A673 (cell line): ENCODE measurements around the gene FRMD4A. TPM values are rescaled to one million over a fixed set of nuclear protein-coding genes. Genes with fewer than 3 reads are reported as not detected.

ENCODE experiments used
- BruUV-seq: library from RNA; stranded (reverse); fragments of 400-500 nt; replicated peaks from 2 replicates; lab custom pipeline; 2021; lab: Mats Ljungman, UMichigan
- CTCF ChIA-PET: fragments of 300-600 bp; sonication (Branson Sonifier 250); formaldehyde crosslinking; loops from one replicate; lab custom pipeline; 2022; ENCODE audit warnings: antibody characterized with exemption; lab: Charles Lee
- POLR2A ChIA-PET: fragments of 300-600 bp; sonication (Branson Sonifier 250); formaldehyde crosslinking; loops from one replicate; lab custom pipeline; 2022; ENCODE audit warnings: antibody characterized with exemption; ENCODE audit not compliant: low non-redundant PET; lab: Charles Lee
- DNase-seq: peaks from one replicate; pipeline ENCODE4 v3.0.0-alpha.2; 2015; ENCODE audit warnings: low spot score
- H3K27ac ChIP-seq: fragments of 200-600 bp; sonication (generic); 2 replicates; pipeline ENCODE4 v1.5.1; 2016; ENCODE audit warnings: mixed run types, low read depth, mild to moderate bottlenecking, mixed read lengths, antibody characterized with exemption, low read length; ENCODE audit not compliant: poor library complexity, severe bottlenecking
- H3K27me3 ChIP-seq: fragments of 200-600 bp; sonication (generic); replicated peaks from 2 replicates; pipeline ENCODE4 v1.6.1; 2017; ENCODE audit warnings: mixed run types, low read depth, mild to moderate bottlenecking, mixed read lengths, antibody characterized with exemption, low read length; ENCODE audit not compliant: insufficient read depth, poor library complexity
- H3K36me3 ChIP-seq: fragments of 200-600 bp; sonication (generic); 2 replicates; pipeline ENCODE4 v1.6.1; 2016; ENCODE audit warnings: mixed run types, mild to moderate bottlenecking, mixed read lengths, antibody characterized with exemption, low read length; ENCODE audit not compliant: insufficient read depth, poor library complexity, severe bottlenecking
- H3K4me1 ChIP-seq: fragments of 200-600 bp; sonication (generic); 2 replicates; pipeline ENCODE4 v1.6.1; 2017; ENCODE audit warnings: mixed run types, mild to moderate bottlenecking, mixed read lengths, antibody characterized with exemption, low read length; ENCODE audit not compliant: insufficient read depth, poor library complexity, severe bottlenecking
- H3K4me3 ChIP-seq: fragments of 200-600 bp; sonication (generic); 2 replicates; pipeline ENCODE4 v1.5.1; 2016; ENCODE audit warnings: low read depth, mixed run types, mild to moderate bottlenecking, mixed read lengths, low read length; ENCODE audit not compliant: poor library complexity, severe bottlenecking
- H3K9me3 ChIP-seq: fragments of 200-600 bp; sonication (generic); 2 replicates; pipeline ENCODE4 v1.6.1; 2016; ENCODE audit warnings: mixed run types, low read depth, mild to moderate bottlenecking, mixed read lengths, antibody characterized with exemption, low read length; ENCODE audit not compliant: poor library complexity, severe bottlenecking
- EZH2 ChIP-seq: fragments of 200-600 bp; sonication (generic); IDR thresholded peaks from 2 replicates; pipeline ENCODE4 v1.6.1; 2017; ENCODE audit warnings: borderline replicate concordance, low read depth, mild to moderate bottlenecking, mixed read lengths, antibody characterized with exemption, low read length; ENCODE audit not compliant: poor library complexity, severe bottlenecking
- intact Hi-C: fragments of 100-400 bp; cut with micrococcal nuclease; formaldehyde crosslinking; loops from one replicate; pipeline ENCODE4 v1.10.0; 2022; ENCODE audit not compliant: unreplicated experiment
- total RNA-seq: library from RNA; stranded (reverse); gene quantifications from 2 replicates; pipeline ENCODE4 v1.2.3, GENCODE V29; 2021
- TF ChIP-seq, protein P1 (sequence below): fragments of 300-800, 200-600 bp; sonication (generic); conservative IDR thresholded peaks from 2 replicates; pipeline ENCODE4 v1.5.1; 2017; ENCODE audit warnings: low read depth, mild to moderate bottlenecking, antibody characterized with exemption, low read length, moderate library complexity, mixed read lengths

FRMD4A gene
- total RNA-seq, 1 experiment from 2014 or later, result 26.3 TPM

DNA sequence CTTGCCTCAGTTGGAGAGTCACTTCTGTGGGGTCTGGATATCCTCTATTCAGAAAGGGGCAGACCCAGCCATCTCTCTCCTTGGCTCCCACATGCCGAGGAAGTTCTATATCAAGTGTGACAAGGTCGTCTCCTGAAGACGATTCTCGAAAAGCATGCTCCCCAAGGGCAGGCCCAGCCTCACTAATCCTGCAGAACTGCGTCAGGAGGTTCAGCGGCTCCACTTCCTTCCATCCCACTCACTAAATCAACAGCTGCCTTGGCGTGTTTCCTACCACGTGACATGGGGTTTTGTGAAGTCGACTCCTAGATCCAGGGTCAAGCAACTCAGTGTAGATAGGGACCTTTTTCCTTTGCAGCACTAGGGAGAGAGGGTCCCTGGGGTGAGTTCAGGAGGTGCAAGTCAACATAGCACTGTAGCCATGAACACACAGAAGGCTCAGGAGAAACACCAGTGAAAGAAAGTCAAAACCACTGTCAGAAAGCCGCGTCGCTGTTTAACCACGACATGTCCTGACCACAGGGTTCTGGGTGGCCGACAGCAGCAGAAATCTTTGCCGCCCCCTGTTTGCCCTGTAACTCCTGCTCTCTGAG lies 587.5 kb downstream of the FRMD4A start:
- no peaks in the 10 kb centered on the region for H3K4me1 ChIP-seq
- intact Hi-C loops, result no loop called here
- CTCF ChIA-PET, result no interaction called here
- no peaks in the 10 kb centered on the region for H3K27me3 ChIP-seq
- POLR2A ChIA-PET, result no interaction called here
- no peaks in the 10 kb centered on the region for H3K9me3 ChIP-seq
- H3K36me3 ChIP-seq, result no peaks in the 10 kb centered on the region
- TF ChIP-seq EZH2, result no peak
- TF ChIP-seq, protein P1, sequence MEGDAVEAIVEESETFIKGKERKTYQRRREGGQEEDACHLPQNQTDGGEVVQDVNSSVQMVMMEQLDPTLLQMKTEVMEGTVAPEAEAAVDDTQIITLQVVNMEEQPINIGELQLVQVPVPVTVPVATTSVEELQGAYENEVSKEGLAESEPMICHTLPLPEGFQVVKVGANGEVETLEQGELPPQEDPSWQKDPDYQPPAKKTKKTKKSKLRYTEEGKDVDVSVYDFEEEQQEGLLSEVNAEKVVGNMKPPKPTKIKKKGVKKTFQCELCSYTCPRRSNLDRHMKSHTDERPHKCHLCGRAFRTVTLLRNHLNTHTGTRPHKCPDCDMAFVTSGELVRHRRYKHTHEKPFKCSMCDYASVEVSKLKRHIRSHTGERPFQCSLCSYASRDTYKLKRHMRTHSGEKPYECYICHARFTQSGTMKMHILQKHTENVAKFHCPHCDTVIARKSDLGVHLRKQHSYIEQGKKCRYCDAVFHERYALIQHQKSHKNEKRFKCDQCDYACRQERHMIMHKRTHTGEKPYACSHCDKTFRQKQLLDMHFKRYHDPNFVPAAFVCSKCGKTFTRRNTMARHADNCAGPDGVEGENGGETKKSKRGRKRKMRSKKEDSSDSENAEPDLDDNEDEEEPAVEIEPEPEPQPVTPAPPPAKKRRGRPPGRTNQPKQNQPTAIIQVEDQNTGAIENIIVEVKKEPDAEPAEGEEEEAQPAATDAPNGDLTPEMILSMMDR, result no peak
- no peak overlapping the region for H3K27ac ChIP-seq
- DNase-seq, result no peak
- BruUV-seq, result no TSS peak
- H3K4me3 ChIP-seq, result no peak overlapping the region

DNA sequence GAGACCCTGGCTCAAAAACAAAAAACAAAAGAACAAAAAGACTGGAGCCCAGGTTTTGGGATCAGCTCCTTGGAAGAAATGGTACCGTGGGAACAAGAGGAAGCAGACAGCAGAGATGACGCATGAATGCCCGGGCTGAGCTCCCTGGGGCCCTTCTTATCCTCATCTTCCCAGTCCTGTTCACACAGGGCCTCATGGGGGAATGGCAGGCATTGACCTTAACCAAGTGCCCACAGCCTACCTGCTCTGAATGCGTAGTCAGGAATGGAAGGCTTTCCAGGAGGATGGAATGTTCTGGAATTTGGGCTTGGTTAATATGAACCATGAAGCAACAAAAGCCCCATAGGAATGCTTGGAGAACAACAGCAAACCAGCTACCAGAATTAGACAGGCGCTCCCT lies 589.3 kb downstream of the FRMD4A start:
- no peak for DNase-seq
- Histone ChIP-seq H3K4me3 (no peak overlapping the region), H3K27me3 (no peaks in the 10 kb centered on the region), H3K27ac (no peak overlapping the region), H3K9me3 (no peaks in the 10 kb centered on the region), H3K4me1 (no peaks in the 10 kb centered on the region), H3K36me3 (no peaks in the 10 kb centered on the region)
- TF ChIP-seq, protein P1, result no peak
- no peak for TF ChIP-seq EZH2
- CTCF ChIA-PET, result no interaction called here
- BruUV-seq, result no TSS peak
- intact Hi-C loops, result no loop called here
- POLR2A ChIA-PET, result no interaction called here

DNA sequence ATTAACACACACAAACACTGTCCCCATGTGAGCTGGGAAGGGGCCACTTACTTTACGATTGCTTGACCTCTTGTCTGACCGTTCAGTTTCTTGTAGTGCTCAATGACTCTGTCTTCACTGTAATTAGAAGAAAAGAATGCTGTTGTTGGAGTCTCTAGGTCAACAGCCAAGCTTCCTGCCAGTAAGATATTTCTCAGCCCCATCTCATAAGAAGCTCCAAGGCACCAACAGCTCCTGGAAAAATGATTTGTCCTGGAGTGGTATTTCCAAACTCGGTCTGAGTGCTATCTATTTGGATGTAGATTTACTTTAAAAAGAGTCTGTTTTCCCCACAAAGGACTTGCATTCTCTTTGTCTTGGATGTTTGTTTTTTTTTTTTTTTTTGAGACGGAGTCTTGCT lies 590.3 kb downstream of the FRMD4A start:
- intact Hi-C loops, result no loop called here

More for the DNA sequence above, 590.3 kb downstream of the FRMD4A start:
- CTCF ChIA-PET, result no interaction called here
- no TSS peak for BruUV-seq
- Histone ChIP-seq H3K27me3 (no peaks in the 10 kb centered on the region), H3K4me1 (no peaks in the 10 kb centered on the region), H3K9me3 (no peaks in the 10 kb centered on the region), H3K27ac (no peak overlapping the region), H3K4me3 (no peak overlapping the region), H3K36me3 (no peaks in the 10 kb centered on the region)
- DNase-seq, result no peak
- POLR2A ChIA-PET, result no interaction called here
- TF ChIP-seq, protein P1, result no peak
- TF ChIP-seq EZH2, result no peak
